Stimulated activated CD4-positive, alpha-beta T cell treated with anti-CD3 and anti-CD28 coated beads, Interleukin-1b, Interleukin-23, amount 100 ng/mL, for 48 hours (primary cell): Measurements from ENCODE around the gene TNC.
"Not testable (repeated sequence)": the region's sequence is repeated elsewhere in the genome, so short reads cannot be mapped to it uniquely, and the experiment has no call there.

ENCODE experiments used
- DNase-seq: peaks from one replicate; pipeline ENCODE4 v3.0.0-alpha.2; 2020

The TNC gene

GRCh38 chr9:115133649-115134048 lies 15.7 kb upstream of the TNC start:
- DNase-seq, result no peak

- no peak for DNase-seq
These were observed 14.7 kb upstream of the TNC start for GRCh38 chr9:115132648-115133047.

GRCh38 chr9:115130176-115130575 lies 12.2 kb upstream of the TNC start:
- DNase-seq, result no peak

GRCh38 chr9:115128726-115129125 lies 10.8 kb upstream of the TNC start:
- not testable (repeated sequence) for DNase-seq

GRCh38 chr9:115127191-115127817 lies 9.3 kb upstream of the TNC start:
- no peak for DNase-seq

GRCh38 chr9:115126404-115126803 lies 8.4 kb upstream of the TNC start:
- DNase-seq, result no peak

- no peak for DNase-seq
These were observed 5.0 kb upstream of the TNC start for GRCh38 chr9:115122937-115123336.

GRCh38 chr9:115121181-115121580 lies 3.2 kb upstream of the TNC start:
- no peak for DNase-seq

GRCh38 chr9:115118879-115119218 lies 892 bp upstream of the TNC start:
- no peak for DNase-seq

GRCh38 chr9:115116421-115117284 lies 1.3 kb downstream of the TNC start:
- no peak for DNase-seq

- no peak for DNase-seq
These were observed 2.0 kb downstream of the TNC start for GRCh38 chr9:115115924-115116323.

GRCh38 chr9:115115117-115115880 lies 2.7 kb downstream of the TNC start:
- DNase-seq, result no peak

GRCh38 chr9:115114546-115114945 lies 3.4 kb downstream of the TNC start:
- DNase-seq, result no peak

- DNase-seq, result no peak
These were observed 3.9 kb downstream of the TNC start for GRCh38 chr9:115114084-115114483.

- no peak for DNase-seq
These were observed 6.1 kb downstream of the TNC start for GRCh38 chr9:115111874-115112273.

- DNase-seq, result no peak
These were observed 8.5 kb downstream of the TNC start for GRCh38 chr9:115109486-115109885.

GRCh38 chr9:115107701-115108100 lies 10.3 kb downstream of the TNC start:
- no peak for DNase-seq

GRCh38 chr9:115106642-115107041 lies 11.3 kb downstream of the TNC start:
- DNase-seq, result no peak

GRCh38 chr9:115106001-115106400 lies 12.0 kb downstream of the TNC start:
- DNase-seq, result no peak

- DNase-seq, result no peak
These were observed 13.0 kb downstream of the TNC start for GRCh38 chr9:115104908-115105307.

- DNase-seq, result no peak
These were observed 14.0 kb downstream of the TNC start for GRCh38 chr9:115103746-115104477.

GRCh38 chr9:115099901-115100300 lies 18.1 kb downstream of the TNC start:
- DNase-seq, result no peak
